H9 (cell line): ENCODE data around the gene LZTS3. TPM values are rescaled to one million over a fixed set of nuclear protein-coding genes. Genes with fewer than 3 reads are reported as not detected.

ENCODE experiments used
- DNase-seq: peaks from one replicate; pipeline ENCODE4 v3.0.0-alpha.2; 2017
- H2AFZ ChIP-seq: one replicate; pipeline ENCODE4 v1.6.1; 2013; ENCODE audit warnings: mild to moderate bottlenecking, low read length, control low read depth, moderate library complexity
- H2AK5ac ChIP-seq: 2 replicates; pipeline ENCODE4 v1.6.1; 2013; ENCODE audit warnings: low read length, control low read depth, mixed read lengths; ENCODE audit not compliant: insufficient read length
- H2BK120ac ChIP-seq: one replicate; pipeline ENCODE4 v1.6.1; 2013; ENCODE audit warnings: low read depth, mild to moderate bottlenecking, low read length, control low read depth, inconsistent platforms; ENCODE audit not compliant: poor library complexity, severe bottlenecking
- H2BK12ac ChIP-seq: 2 replicates; pipeline ENCODE4 v1.6.1; 2013; ENCODE audit warnings: low read length, control low read depth, mixed read lengths, low read depth; ENCODE audit not compliant: insufficient read length
- H2BK15ac ChIP-seq: 2 replicates; pipeline ENCODE4 v1.6.1; 2013; ENCODE audit warnings: low read depth, low read length, control low read depth
- H2BK20ac ChIP-seq: one replicate; pipeline ENCODE4 v1.6.1; 2013; ENCODE audit warnings: low read depth, mild to moderate bottlenecking, low read length, control low read depth, inconsistent platforms; ENCODE audit not compliant: poor library complexity, severe bottlenecking
- H2BK5ac ChIP-seq: 2 replicates; pipeline ENCODE4 v1.6.1; 2013; ENCODE audit warnings: low read length, control low read depth, mixed read lengths; ENCODE audit not compliant: insufficient read length
- H3K14ac ChIP-seq: 2 replicates; pipeline ENCODE4 v1.6.1; 2013; ENCODE audit warnings: low read length, control low read depth; ENCODE audit not compliant: insufficient read depth
- H3K18ac ChIP-seq: 2 replicates; pipeline ENCODE4 v1.6.1; 2013; ENCODE audit warnings: low read depth, mild to moderate bottlenecking, mixed read lengths, low read length, control low read depth; ENCODE audit not compliant: insufficient read length
- H3K23ac ChIP-seq: 2 replicates; pipeline ENCODE4 v1.6.1; 2013; ENCODE audit warnings: low read length, control low read depth, mixed read lengths, low read depth; ENCODE audit not compliant: insufficient read length
- H3K23me2 ChIP-seq: 2 replicates; pipeline ENCODE4 v1.6.1; 2013; ENCODE audit warnings: low read depth, mild to moderate bottlenecking, mixed read lengths, low read length, control low read depth; ENCODE audit not compliant: insufficient read length, poor library complexity, severe bottlenecking
- H3K27ac ChIP-seq: 2 replicates; pipeline ENCODE4 v1.5.1; 2013; ENCODE audit warnings: low read length, control low read depth, mixed read lengths, low read depth; ENCODE audit not compliant: insufficient read length
- H3K27me3 ChIP-seq: 2 replicates; pipeline ENCODE4 v1.6.1; 2013; ENCODE audit warnings: low read length, control low read depth, inconsistent platforms; ENCODE audit not compliant: insufficient read depth
- H3K4ac ChIP-seq: 2 replicates; pipeline ENCODE4 v1.6.1; 2013; ENCODE audit warnings: low read depth, mild to moderate bottlenecking, control low read depth, inconsistent platforms, low read length, moderate library complexity
- H3K4me1 ChIP-seq: 2 replicates; pipeline ENCODE4 v1.6.1; 2013; ENCODE audit warnings: low read length, control low read depth, inconsistent platforms; ENCODE audit not compliant: insufficient read depth
- H3K4me2 ChIP-seq: 2 replicates; pipeline ENCODE4 v1.6.1; 2013; ENCODE audit warnings: low read length, control low read depth, mixed read lengths; ENCODE audit not compliant: insufficient read length, insufficient read depth
- H3K56ac ChIP-seq: 2 replicates; pipeline ENCODE4 v1.6.1; 2013; ENCODE audit warnings: low read depth, mild to moderate bottlenecking, mixed read lengths, low read length, control low read depth; ENCODE audit not compliant: insufficient read length
- H3K79me1 ChIP-seq: 2 replicates; pipeline ENCODE4 v1.6.1; 2013; ENCODE audit warnings: low read depth, mild to moderate bottlenecking, moderate library complexity, low read length, control low read depth, inconsistent platforms; ENCODE audit not compliant: insufficient read depth, poor library complexity, severe bottlenecking
- H3K79me2 ChIP-seq: 2 replicates; pipeline ENCODE4 v1.6.1; 2013; ENCODE audit warnings: low read length, control low read depth, inconsistent platforms; ENCODE audit not compliant: insufficient read depth
- H3K9ac ChIP-seq: 2 replicates; pipeline ENCODE4 v1.6.1; 2013; ENCODE audit warnings: low read length, control low read depth, mixed read lengths; ENCODE audit not compliant: insufficient read length; ENCODE audit errors: extremely low read depth
- H3K9me3 ChIP-seq: one replicate; pipeline ENCODE4 v1.6.1; 2013; ENCODE audit warnings: low read depth, low read length, inconsistent platforms; ENCODE audit not compliant: control insufficient read depth
- H3T11ph ChIP-seq: one replicate; pipeline ENCODE4 v1.6.1; 2013; ENCODE audit warnings: mild to moderate bottlenecking, low read length, control low read depth, inconsistent platforms
- H4K20me1 ChIP-seq: one replicate; pipeline ENCODE4 v1.6.1; 2013; ENCODE audit not compliant: control insufficient read depth, insufficient read length, insufficient read depth
- H4K5ac ChIP-seq: 2 replicates; pipeline ENCODE4 v1.6.1; 2013; ENCODE audit warnings: low read depth, mild to moderate bottlenecking, mixed read lengths, low read length, control low read depth; ENCODE audit not compliant: insufficient read length
- H4K8ac ChIP-seq: replicated peaks from 2 replicates; pipeline ENCODE4 v1.6.1; 2013; ENCODE audit warnings: low read length, control low read depth, mixed read lengths, low read depth; ENCODE audit not compliant: insufficient read length
- H4K91ac ChIP-seq: 2 replicates; pipeline ENCODE4 v1.6.1; 2013; ENCODE audit warnings: low read depth, mild to moderate bottlenecking, moderate library complexity, mixed read lengths, low read length, control low read depth; ENCODE audit not compliant: insufficient read length
- H3K27ac Mint-ChIP-seq, 3 experiments: 2 replicates in 2 of 3; 3 replicates in 1 of 3; pipeline ENCODE4 v1.8.0; 2020 to 2021; ENCODE audit warnings: mixed read lengths in 3 of 3, mild to moderate bottlenecking in 1 of 3, moderate library complexity in 1 of 3
- H3K27me3 Mint-ChIP-seq: 2 replicates; pipeline ENCODE4 v1.8.0; 2021; ENCODE audit warnings: low read depth, mild to moderate bottlenecking, moderate library complexity, mixed read lengths
- H3K36me3 Mint-ChIP-seq, 3 experiments: 2 replicates in 2 of 3; 3 replicates in 1 of 3; pipeline ENCODE4 v1.8.0; 2020 to 2021; ENCODE audit warnings: low read depth in 3 of 3, mixed read lengths in 3 of 3; ENCODE audit not compliant: insufficient read depth in 1 of 3
- H3K4me1 Mint-ChIP-seq, 2 experiments: 2 replicates each; pipeline ENCODE4 v1.8.0; 2020; ENCODE audit warnings: mixed read lengths in 2 of 2
- H3K4me3 Mint-ChIP-seq, 2 experiments: 2 replicates in 1 of 2; 3 replicates in 1 of 2; pipeline ENCODE4 v1.8.0; 2020 to 2021; ENCODE audit warnings: mild to moderate bottlenecking in 2 of 2, mixed read lengths in 2 of 2, moderate library complexity in 1 of 2
- H3K9me3 Mint-ChIP-seq, 2 experiments: 2 replicates in 1 of 2; 3 replicates in 1 of 2; pipeline ENCODE4 v1.8.0; 2020; ENCODE audit warnings: mild to moderate bottlenecking in 2 of 2, mixed read lengths in 2 of 2, moderate library complexity in 1 of 2
- WGBS: extraction: QIAGEN DNeasy Blood & Tissue Kit; methylation state at CpG from one replicate; pipeline ENCODE4 v1.1.7; 2013; ENCODE audit warnings: missing lambda C conversion rate, low lambda C conversion rate, mixed read lengths; ENCODE audit not compliant: insufficient read length; ENCODE audit errors: extremely low coverage; 5-methylcytosine and 5-hydroxymethylcytosine counted together
- total RNA-seq: library from RNA; stranded (reverse); gene quantifications from 2 replicates; pipeline ENCODE4 v1.2.1, GENCODE V29; 2021
- TF ChIP-seq, protein P1 (sequence below): fragments of 200-600 bp; sonication (generic); conservative IDR thresholded peaks from 3 replicates; pipeline ENCODE4 v1.8.0; 2021; ENCODE audit warnings: antibody characterized with exemption, mild to moderate bottlenecking

Gene LZTS3
- total RNA-seq, 1 experiment from 2014 or later = 20.8 TPM

DNA sequence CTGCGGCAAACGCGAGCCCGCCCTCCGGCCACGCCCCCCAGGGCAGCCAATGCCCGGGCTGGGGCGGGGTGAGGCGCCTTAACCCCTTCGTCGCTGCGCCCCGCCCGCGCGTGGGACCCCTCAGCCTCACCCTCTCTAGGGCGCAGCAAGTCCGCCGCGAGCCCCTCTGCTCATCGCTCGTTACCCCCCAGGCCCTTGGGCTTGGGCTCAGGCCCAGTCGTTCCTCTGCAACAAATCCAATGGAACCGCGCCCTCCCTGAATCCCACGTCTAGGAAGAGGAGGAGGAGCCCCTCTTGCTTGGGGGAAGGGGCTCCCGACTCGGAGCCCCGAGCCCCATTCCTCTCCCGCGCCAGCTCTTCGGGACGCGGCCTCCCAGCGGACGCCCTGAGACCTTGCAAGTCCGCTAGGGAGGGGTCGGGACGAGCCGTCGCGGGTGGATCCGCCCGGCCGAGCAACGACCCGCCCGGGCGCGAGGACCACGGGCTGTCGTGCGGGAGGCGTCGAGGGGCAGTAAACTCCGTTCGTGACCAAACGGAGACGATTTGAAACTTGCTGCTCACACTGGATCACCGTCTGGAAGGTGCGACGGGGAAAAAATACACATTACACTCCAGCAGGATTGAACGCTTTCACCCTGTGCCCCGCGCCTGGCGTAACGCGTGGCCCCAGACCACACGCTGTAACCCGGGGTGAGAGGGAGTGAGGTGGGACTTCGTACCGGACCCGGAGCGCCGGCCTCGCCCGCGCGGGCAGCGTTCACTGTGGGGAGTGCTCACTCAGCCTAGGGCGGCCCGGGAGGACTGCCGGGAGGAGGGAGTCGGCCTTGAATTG is 477 bp upstream of the LZTS3 start:
- no CpG with 5 or more reads among the region's 84 CpGs for WGBS
- H3K27me3 ChIP-seq = no peaks in the 10 kb centered on the region
- H3K23me2 ChIP-seq = peaks cover 14% of the 10 kb centered on the region
- no peaks in the 10 kb centered on the region for H3K79me1 ChIP-seq
- H2BK20ac ChIP-seq = no peak overlapping the region
- no peak overlapping the region for H3T11ph ChIP-seq
- peak overlapping the region; percentile 93 for H3K14ac ChIP-seq
- H2BK12ac ChIP-seq = no peak overlapping the region
- Mint-ChIP-seq H3K27ac (peak overlapping the region; percentile 96 to 97 (median 97)), H3K27me3 (peaks cover 17% of the 10 kb centered on the region), H3K4me3 (peak overlapping the region; percentile 89 to 98), H3K4me1 (peaks cover 36 to 44% of the 10 kb centered on the region in 2 experiments), H3K9me3 (no peaks in the 10 kb centered on the region; a peak in 1 of 5 replicates), H3K36me3 (peaks cover 2 to 4% (median 3%) of the 10 kb centered on the region in 3 experiments; a peak in 3 of 7 replicates)
- no peak overlapping the region for H3K56ac ChIP-seq
- no peak overlapping the region for H3K4ac ChIP-seq
- no peak overlapping the region for H2BK5ac ChIP-seq
- no peaks in the 10 kb centered on the region for H3K9me3 ChIP-seq
- no peak overlapping the region for H4K91ac ChIP-seq
- peak overlapping the region; percentile 39 for H4K5ac ChIP-seq
- H3K27ac ChIP-seq = peak overlapping the region; percentile 12
- H3K18ac ChIP-seq = peak overlapping the region; percentile 90
- DNase-seq = peak; percentile 91
- H3K79me2 ChIP-seq = no peaks in the 10 kb centered on the region
- no peak overlapping the region for H4K8ac ChIP-seq
- no peak overlapping the region for H2AK5ac ChIP-seq
- H3K4me2 ChIP-seq = peak overlapping the region; percentile 67
- H3K4me1 ChIP-seq = no peaks in the 10 kb centered on the region; the same call in 1 of the 2 replicates
- no peak overlapping the region for H2BK120ac ChIP-seq
- H2BK15ac ChIP-seq = no peak overlapping the region; the same call in 1 of the 2 replicates
- no peaks in the 10 kb centered on the region for H4K20me1 ChIP-seq
- H2AFZ ChIP-seq = no peak overlapping the region
- H3K23ac ChIP-seq = no peak overlapping the region
- TF ChIP-seq, protein P1, sequence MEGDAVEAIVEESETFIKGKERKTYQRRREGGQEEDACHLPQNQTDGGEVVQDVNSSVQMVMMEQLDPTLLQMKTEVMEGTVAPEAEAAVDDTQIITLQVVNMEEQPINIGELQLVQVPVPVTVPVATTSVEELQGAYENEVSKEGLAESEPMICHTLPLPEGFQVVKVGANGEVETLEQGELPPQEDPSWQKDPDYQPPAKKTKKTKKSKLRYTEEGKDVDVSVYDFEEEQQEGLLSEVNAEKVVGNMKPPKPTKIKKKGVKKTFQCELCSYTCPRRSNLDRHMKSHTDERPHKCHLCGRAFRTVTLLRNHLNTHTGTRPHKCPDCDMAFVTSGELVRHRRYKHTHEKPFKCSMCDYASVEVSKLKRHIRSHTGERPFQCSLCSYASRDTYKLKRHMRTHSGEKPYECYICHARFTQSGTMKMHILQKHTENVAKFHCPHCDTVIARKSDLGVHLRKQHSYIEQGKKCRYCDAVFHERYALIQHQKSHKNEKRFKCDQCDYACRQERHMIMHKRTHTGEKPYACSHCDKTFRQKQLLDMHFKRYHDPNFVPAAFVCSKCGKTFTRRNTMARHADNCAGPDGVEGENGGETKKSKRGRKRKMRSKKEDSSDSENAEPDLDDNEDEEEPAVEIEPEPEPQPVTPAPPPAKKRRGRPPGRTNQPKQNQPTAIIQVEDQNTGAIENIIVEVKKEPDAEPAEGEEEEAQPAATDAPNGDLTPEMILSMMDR = peak; percentile 40; the same call in 1 of the 3 replicates
- H3K9ac ChIP-seq = peak overlapping the region; percentile 74
